Renal cortical epithelial cell (primary cell): Measurements from ENCODE around the gene FOXL3. TPM values are rescaled to one million over a fixed set of nuclear protein-coding genes. Genes with fewer than 3 reads are reported as not detected.

Experiments used
- DNase-seq: peaks from one replicate; pipeline ENCODE4 v3.0.0-alpha.2; 2011; ENCODE audit warnings: low read depth
- total RNA-seq: library from RNA; depleted of rRNA; stranded (reverse); fragments of >200 nt; gene quantifications from 2 replicates; pipeline ENCODE4 v1.2.3, GENCODE V29; 2014

The FOXL3 gene
- total RNA-seq, 1 donor from 2014 or later, result not detected

DNA sequence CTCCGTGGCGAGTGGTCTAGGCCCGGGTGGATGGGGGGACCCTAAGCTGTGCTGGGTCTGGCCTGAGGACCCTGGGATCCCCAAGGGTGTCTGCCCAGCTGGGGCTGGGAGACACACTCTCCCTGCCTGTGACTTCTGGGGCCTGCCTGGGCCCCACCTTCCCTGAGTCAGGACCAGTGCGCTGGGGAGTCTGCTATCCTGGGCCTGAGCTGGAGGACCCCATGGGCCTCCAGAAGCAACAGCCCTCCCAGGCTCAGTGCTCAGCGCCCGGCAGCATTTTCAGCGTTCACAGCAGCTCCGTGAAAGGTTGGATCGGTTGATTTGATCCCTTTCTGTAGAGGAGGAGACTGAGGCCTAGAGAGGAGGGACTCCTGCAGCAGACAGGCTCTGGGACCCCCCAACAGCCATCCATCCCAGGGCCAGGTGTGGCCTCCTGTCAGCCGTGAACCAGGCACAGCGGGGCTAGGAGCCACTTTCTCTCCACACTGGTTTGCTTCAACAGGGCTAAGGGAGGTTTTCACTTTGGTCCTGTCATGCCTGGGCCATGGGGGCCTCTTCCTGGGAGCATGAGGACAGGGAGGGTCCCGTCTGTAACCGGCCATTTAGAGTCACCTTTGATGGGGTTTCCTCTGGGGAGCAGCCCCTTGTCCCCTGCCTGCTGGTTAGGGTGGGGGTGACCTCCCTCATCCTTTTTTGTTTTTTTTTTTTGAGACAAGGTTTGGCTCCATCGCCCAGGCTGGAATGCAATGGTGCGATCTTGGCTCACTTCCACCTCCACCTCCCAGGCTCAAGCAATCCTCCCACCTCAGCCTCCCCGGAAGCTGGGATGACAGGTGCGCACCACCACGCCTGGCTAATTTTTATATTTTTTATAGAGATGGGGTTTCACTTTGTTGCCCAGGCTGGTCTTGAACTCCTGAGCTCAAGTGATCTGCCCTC is 12.4 kb downstream of the FOXL3 start:
- DNase-seq, result no peak

DNA sequence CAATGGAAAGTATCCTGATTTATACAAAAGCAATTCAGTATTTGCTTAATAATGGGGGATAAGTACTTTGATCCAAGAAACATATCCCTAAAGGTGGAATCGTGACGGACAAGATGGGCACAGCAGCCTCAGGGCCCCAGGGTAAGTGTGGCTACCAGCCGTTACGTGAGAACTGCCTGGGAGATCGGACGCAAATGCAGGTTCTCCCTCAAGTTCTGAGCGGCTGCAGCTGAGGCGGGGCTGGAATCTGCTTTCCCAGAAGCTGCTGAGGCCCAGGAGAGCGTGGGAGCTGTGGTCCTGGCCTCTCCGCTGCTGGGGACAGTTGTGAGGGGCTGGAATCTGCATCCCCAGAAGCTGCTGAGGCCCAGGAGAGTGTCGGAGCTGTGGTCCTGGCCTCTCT is 13.5 kb downstream of the FOXL3 start:
- DNase-seq, result no peak

DNA sequence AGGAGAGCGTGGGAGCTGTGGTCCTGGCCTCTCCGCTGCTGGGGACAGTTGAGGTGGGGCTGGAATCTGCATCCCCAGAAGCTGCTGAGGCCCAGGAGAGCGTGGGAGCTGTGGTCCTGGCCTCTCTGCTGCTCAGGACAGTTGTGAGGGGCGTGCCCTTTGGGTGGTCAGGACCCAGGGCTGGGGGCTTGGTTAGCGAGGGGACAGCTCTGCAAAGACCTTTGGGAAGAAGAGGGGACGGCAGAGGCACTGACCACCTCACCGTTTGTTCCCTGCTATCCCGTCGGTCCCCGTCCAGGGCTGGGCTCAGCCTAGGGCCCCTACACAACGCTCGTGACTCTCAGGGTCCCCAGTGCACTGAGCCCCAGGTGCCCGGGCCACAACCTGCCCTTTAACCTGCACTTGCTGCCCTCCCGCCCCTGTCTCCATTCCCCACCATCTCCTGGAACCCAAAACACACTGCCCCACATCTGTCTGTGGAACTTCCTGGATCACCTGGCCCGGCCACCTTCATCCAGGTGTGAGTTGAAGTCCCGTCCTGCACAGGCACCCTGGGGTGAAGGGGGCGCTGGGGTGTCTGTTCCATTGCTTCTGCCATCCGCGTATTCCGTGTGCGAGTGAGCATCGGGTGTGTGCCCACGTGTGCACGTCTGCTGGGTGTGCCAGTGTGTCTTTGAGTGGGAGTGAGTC is 14.1 kb downstream of the FOXL3 start:
- no peak for DNase-seq

DNA sequence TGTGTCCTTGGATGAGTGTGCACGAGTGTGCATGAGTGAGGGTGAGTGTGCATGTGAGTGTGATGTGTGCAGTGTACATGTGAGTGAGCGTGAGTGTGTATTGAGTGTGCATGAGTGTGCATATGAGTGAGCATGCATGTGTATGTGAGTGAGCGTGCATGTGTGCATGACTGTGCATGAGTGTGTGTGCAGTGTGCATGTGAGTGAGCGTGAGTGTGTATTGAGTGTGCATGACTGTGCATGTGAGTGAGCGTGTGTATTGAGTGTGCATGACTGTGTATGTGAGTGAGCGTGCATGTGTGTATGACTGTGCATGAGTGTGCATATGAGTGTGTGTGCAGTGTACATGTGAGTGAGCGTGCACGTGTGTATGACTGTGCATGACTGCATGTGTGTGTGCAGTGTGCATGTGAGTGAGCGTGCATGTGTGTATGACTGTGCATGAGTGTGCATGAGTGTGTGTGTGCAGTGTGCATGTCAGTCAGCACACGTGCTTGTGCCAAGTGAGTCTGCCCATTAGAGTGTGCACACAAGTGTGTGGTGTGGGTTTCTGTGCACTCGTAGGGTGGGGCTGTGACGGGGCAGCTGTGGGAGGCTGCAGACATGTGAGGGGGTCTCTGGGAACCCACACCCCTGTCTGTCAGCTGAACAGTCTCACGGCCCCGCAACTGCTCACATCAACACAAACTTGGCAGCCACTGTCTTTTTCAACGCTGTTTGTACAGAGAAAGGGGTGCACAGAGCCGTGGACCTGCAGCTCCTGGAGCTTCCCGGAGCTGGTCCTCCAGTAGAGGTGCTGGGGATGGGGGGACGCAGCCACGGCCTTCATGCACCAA is 14.8 kb downstream of the FOXL3 start:
- no peak for DNase-seq

DNA sequence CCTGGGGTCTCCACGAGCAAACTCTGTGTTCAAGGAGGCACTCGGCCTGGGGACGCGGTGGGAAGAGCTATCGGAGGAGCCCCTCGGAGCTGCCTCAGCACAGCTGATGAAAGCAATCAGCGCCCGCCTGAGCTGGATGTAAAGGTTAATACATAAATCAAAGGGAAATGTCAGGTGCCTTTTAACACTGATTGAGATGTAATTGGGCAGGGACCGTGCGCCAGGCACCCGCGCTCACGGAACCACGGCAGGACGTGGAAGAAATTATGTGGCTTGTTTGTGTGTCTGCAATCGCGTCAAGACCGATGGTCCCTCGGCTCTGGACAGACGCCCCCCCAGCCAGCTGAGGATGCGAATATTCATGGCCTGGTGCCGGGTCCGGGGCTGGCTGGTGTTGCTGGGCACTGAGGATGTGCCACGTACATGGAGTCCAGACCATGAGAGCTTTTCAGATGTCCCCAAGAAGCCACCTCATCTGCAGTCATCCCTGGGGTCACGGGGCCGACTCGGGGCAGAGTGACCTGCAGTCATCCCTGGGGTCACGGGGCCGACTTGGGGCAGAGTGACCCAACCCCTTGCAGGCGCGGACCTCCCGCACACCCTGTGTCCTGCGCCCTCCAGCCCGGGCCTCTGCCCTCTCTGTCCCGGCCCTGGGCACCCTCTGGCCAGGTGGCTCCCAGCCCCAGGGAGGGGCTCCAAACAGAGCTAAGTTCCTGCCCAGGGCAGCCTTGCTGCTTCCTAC is 15.6 kb downstream of the FOXL3 start:
- DNase-seq, result no peak

DNA sequence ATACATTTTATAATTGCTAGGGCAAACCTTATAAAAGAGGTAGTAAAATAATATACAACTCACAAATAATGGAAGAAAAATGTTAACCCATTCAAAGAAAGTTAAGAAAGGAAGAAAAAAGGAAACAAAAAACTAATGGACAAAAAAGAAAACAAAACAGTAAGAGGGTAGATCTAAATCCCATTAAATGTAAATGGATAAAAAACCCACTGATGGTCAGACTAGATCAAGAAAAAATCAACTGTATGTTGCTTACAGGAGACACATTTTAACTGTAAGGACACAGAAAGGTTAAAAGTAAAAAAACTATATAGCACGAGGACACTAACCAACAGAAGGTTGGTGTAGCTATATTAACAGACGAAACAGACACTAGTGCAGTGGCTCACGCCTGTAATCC is 18.0 kb downstream of the FOXL3 start:
- no peak for DNase-seq

DNA sequence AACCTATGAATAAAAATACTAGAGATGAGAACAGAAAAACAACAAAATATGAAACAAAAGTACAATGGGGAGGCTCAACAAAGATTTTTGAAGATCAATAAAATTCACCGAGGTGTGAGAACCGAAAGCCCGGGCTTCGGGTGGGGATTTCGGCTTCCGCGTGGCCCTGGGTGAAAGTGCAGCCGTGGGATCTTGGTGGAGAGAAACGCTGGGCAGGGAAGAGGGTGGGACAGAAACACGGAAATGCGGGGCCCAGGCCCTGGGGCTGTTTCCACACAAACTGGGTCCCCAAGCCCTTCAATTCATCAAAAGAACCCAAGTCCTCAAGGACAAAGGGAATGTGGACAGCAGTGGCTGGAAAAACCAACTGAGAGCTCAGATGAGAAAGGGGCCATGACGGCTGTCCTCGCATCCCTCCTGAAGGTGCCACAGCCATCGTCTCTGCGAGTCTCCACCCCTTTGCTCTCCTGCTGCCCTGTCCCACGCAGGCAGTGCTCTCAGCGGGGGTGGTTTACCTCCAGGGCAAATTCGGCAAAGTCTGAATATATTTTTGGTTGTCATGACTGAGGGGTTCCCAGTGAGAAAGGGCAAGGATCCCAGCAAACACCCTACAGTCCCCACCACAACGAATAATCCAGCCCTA is 19.7 kb downstream of the FOXL3 start:
- no peak for DNase-seq

DNA sequence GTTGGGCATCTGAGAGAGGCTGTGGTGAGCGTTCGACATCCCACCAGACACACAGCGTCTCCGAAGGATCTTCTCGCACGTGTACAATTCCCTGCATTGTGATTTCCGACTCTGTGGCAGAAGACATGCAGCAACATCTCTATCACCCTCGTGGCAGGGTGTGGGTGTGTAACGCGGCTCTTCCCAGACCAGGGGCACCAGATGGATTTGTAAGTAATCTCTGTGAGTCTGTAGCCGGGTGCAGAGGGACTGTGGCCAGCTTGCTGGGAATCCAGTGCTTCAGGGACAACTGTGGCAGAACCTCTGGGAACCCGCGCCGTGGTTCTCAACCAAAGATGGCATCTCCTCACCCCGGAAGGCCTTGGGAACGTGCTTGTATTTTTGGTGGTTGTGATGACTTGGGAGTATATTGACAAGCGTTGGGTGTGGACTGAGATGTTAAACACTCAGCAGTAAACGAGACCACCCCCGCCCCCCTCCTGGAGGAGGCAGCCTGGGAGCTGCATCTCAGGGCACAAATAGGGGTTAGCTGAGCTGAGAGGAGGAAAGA is 21.2 kb downstream of the FOXL3 start:
- DNase-seq, result no peak

DNA sequence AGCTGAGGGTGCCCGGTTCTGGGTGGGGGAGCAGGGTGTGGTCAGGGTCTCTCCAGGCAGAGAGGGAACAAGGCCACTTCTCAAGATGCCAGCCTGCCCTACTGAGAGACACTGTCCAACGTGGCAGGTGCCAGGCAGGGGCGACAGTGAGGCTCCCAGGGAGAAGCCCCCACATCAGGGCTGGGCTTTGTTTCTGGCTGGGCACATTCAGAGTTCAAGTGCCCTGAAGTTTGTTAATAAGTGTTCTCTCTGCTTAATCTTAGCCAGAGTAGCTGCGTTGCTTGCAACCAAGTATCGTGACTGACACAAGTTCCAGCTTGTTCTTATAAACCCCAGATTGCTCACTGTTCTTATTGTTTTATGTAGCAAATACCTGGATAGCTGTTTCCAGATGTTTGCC is 21.8 kb downstream of the FOXL3 start:
- no peak for DNase-seq

DNA sequence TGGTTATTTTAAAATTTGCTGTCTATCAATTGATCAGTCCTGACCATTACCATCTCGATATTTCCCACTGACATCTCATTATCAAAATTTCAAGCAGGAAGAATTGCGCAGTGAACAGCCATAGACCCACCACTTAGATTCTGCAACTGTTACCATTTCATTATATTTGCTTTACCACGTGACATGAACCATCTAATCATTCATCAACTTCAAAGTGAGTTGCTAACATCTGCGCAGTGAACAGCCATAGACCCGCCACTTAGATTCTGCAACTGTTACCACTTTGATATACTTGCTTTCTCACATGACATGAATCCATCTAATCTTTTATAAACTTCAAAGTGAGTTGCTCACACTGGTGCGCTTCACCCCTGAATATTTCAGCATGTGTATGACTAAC is 22.5 kb downstream of the FOXL3 start:
- DNase-seq, result no peak

DNA sequence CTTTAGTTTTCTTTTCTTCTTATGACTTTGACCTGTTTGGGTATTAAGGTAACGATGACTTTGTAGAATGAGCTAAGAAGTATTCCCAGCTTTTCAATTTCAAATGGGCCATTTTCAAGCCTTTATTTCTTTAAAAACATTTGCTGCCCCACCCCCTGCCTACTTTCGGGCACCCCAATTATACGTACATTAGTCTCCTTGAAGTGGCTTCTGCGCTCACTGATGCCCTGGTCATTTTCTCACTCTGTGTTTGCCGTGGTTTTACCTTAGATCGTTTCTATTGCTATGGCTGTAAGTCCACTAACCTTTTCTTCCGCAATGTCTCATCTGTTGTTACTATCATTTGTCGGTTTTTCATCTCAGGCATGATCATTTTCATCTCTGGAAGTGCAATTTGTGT is 24.9 kb downstream of the FOXL3 start:
- no peak for DNase-seq

DNA sequence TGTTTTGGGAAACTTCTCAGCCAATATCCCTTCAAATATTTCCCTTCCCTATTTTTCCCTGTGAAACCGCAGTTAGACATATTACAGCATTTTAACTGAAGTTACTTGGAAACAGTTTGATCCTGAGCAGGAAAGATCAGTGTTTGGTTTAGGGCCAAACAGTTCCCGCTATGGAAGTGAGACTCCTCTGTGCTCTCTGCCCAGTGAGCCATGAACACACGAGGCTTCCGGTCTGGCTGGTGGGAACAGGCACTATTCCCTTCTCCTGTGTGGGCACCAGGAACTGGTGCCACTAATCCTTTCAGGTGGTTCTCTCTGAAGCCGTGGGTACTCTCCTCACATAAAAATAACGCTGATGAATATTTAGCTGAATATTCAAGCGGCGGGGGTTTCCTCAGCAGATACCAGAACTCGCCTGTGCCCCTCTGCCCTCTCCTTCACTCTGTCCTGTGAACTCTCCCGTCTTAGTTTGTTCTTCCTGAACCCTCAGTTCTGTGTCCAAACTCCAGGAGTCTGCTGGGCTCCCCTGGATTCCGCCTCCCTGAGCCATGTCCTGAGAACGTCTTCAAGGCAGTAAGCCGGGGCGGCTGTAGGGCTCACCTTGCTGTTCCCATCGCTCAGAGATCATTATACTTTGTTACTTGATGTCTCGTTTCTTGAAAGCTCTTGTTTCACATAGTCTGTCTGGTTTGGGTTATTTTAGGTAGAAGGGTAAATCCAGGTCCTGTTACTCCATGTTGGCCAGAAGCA is 25.7 kb downstream of the FOXL3 start:
- peak; percentile 61 for DNase-seq

DNA sequence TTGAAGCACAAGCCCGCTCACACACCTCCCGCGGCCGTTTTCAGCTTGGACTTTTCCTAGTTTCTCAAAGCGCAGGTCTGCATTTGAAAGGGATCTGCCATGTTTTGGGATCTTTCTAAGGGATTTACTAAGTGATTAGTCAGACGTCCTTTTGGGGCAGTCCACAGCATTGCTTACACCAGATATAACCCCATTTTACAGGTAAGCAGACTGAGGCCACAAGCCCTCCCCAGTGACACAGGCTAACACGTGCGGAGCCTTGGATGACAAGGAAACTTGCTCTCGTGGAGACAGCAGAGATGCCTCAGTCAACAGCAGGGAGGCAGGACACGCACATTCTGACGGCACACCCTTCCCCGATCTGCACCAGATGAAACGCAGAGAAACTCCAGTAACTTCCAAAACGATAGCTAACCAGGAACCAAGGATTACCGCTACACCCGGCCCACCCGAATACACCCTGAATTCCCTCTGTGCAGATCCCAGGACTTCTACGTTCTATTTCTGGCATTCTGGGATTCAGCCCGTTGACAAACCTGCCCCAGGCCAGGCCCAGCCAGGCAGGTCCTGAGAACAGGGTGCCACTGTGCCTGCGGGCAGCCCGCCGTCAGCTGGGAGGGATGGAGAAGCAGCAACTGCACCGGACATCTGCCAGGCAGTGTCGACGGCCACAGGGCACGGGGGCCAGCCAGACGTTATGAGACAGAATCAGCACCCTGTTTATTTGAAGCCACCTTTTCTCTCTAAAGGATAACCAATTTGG is 27.9 kb downstream of the FOXL3 start:
- no peak for DNase-seq

DNA sequence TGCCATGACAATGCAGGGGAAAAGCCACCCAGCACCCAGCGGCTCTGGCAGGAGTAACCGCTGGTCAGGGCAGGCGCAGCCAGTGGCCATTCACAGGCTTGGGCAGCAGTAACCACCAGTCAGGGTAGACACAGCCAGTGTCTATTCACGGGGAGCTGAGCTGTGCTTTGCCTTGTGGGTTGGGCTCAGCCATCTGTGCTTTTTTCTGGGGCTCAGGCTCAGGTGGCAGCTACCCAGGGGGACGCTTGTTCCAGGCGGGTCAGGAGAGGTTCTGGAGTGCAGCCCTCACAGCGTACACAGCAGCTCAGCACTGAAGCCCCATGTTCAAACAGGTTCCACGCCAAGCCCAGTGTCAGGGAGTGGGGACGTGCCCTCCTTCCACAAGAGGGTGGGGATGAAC is 28.5 kb downstream of the FOXL3 start:
- DNase-seq, result no peak

DNA sequence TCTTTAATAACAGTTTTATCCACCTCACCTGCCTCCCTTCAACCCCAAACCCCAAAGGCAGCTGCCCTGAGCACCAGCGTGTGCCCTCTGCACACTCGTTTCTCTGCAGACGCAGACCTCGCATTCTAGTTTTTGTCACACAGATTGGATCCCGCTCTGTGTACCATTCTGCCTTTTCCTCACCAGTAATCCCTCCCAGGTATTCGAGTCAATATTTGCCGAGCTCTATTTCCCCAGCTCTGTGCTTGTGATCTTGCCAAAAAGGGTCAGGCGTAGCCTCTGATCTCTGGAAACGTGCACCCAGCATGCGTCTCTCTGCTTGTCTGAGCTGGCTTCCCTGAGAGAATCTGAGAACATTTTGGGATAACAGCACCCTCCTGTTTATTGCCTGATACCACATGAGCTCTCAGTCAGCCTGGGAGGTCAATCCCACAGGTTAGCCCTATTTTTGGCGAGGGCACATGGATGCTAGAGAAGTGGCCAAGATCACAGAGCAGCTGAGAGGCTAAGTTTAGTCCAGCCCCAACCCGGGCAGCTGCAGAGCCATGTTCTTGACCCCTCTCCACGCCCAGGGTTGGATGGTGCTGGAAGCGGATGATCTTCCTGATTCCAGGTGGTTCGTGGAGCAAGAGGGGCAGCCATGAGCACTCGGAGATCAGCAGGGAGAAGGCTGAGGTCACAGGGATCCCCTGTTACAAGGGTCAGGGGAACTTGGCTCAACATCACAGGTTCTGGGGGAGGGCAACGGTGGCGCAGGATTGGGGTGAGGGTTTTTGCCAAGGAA is 29.1 kb downstream of the FOXL3 start:
- no peak for DNase-seq

DNA sequence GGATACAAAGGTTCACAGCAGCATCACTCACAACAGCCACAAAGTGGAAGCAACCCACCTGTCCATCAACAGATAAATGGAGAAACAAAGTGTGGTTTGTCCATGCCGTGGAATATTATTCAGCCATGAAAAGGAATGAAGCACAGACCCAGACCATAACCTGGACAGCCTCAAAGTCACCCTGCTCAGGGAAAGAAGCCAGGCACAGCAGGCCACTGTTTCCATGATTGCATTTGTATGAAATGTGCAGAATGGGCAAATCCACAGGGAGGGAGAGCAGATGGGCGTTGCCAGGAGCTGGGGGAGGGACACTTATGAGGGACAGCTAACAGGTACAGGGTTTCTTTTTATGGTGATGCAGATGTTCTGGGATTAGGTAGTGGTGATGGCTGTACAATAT is 30.3 kb downstream of the FOXL3 start:
- no peak for DNase-seq

DNA sequence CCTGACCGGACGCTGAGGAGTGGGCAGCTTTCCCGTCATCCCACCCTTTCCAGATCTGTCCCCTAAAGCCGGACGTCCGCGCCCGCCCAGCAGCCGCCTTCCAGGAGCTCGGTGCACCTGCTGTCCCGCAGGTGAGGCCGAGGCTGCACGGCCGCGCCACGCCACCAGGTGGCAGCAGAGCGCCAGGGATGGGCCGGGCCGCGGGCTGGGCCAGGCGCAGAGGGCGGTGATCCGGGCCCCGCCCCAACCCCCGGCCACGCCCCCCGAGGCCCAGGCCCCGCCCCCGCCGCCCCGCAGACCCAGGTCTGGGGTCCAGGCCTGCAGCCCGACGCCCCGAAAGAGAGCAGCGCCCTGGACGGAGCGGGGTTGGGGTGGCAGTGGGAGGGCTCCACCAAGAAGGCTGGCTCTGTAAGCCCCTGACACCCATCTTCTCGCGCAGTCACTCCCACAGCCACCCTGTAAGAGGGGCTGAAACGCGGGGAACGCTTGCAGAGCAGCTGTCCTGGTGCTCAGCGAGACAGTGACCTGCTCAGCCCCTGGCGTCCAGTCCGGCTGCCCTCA is 32.2 kb downstream of the FOXL3 start:
- no peak for DNase-seq

DNA sequence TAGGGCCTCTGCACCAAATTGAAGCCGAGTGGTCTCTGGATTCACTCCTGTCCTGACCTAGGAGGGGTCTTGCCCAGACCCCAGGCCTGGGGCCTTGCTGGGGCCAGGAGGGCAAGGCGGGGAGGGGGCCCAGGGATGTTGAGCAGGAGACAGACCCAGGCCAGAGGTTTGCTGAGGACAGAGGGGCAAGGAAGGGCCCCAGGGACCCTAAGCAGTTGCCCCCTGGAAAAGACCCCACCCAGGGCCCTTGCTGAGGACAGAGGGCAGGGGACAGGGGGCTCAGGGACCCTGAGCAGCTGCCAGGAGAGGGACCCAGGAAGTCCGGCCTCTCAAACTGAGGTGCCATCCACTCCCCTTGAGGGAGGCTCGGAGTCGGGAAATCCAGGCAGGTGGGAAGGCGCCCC is 32.7 kb downstream of the FOXL3 start:
- DNase-seq, result no peak
